Fibroblast of pulmonary artery (primary cell): ENCODE measurements around the gene B4GAT1.

ENCODE experiments used
- DNase-seq: peaks from one replicate; pipeline ENCODE4 v3.0.0-alpha.2; 2010; ENCODE audit warnings: low read depth
- H3K4me3 ChIP-seq: replicated peaks from 2 replicates; pipeline ENCODE4 v1.5.1; 2011; ENCODE audit warnings: low read depth, mild to moderate bottlenecking, control low read depth, low read length, moderate library complexity
- TF ChIP-seq, protein P1 (sequence below): IDR thresholded peaks from 2 replicates; pipeline ENCODE4 v1.5.1; 2011; ENCODE audit warnings: mild to moderate bottlenecking, control low read depth, low read length, inconsistent platforms; ENCODE audit errors: missing control alignments

Gene B4GAT1

GRCh38 chr11:66333896-66334604 is 13.4 kb downstream of the B4GAT1 start:
- DNase-seq: no peak
- TF ChIP-seq, protein P1, sequence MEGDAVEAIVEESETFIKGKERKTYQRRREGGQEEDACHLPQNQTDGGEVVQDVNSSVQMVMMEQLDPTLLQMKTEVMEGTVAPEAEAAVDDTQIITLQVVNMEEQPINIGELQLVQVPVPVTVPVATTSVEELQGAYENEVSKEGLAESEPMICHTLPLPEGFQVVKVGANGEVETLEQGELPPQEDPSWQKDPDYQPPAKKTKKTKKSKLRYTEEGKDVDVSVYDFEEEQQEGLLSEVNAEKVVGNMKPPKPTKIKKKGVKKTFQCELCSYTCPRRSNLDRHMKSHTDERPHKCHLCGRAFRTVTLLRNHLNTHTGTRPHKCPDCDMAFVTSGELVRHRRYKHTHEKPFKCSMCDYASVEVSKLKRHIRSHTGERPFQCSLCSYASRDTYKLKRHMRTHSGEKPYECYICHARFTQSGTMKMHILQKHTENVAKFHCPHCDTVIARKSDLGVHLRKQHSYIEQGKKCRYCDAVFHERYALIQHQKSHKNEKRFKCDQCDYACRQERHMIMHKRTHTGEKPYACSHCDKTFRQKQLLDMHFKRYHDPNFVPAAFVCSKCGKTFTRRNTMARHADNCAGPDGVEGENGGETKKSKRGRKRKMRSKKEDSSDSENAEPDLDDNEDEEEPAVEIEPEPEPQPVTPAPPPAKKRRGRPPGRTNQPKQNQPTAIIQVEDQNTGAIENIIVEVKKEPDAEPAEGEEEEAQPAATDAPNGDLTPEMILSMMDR: no peak
- H3K4me3 ChIP-seq: no peak overlapping the region

DNA sequence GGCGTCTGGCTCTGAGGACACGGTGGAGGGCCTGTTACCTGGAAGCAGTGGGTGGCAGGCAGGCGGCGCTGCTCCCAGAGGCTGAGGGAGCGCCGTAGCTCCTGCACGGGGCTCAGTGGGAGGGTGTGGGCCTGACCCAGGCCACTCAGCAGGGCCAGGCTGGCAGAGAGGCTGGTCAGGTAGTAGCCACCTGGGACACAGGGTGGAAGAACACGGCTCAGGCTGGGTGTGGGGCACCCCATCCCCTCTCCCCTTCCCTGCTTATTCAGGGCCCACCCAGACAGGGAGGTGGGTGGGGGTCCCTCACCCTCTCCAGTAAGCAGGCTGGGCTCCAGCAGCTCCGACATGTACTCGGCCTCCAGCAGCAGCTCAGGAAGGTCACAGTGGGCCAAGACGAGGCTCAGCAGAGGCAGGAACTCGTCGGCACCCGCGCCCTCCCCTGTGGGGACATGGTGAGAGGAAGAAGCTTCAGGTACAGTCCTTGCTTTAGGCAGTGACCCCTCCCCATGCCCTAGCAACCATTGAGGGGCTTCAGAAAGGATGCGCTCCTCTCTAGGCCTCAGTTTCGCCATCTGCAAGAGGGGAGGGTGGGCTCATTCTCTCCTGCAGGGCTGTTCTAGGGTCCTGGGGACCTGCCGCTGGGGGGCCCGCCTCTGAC is 14.1 kb downstream of the B4GAT1 start:
- H3K4me3 ChIP-seq: no peak overlapping the region
- TF ChIP-seq, protein P1: no peak
- DNase-seq: no peak

- no peak overlapping the region for H3K4me3 ChIP-seq
- TF ChIP-seq, protein P1: no peak
- DNase-seq: no peak
Measured at GRCh38 chr11:66332371-66333219, 14.8 kb downstream of the B4GAT1 start.

DNA sequence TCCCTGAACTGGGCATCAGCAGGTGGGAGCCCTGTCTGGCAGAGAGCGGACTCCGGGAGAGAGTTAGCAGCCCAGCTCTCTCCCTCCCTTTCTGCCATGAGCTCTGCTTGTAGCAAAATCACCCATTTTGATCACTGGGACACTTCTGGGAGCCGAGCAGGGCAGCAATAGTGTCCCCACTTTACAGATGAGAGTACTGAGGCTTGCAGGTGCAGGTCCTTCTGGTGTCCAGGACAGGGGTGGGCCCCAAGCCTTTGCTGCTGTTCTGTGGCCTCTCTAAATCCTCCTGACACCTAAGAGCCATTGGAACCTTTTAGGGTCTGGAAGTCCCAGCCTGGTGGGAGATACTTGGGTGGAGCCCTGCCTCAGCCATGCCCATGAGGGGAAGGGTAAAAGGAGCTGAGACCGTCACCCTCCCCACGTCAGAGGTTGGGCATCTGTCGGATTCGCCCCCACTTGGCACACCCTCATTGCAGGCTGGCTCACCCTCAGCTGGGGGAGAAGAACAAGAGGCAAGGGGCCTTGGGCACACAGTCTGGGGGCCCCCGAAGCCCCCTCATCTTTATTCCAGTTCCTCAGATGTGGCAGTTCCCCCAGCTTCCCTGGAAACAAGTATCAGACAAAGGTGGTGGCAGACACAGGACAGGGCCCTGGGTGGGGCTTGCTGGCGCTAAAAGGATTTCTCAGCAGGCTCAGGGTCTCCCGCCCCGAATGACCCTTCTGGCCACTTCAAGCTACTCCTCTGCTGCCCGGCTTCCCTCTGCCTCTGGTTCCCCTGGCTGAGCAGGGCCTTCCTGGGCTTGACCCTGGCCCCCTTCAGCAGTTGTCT is 15.7 kb downstream of the B4GAT1 start:
- DNase-seq: no peak
- H3K4me3 ChIP-seq: no peak overlapping the region
- TF ChIP-seq, protein P1: no peak

DNA sequence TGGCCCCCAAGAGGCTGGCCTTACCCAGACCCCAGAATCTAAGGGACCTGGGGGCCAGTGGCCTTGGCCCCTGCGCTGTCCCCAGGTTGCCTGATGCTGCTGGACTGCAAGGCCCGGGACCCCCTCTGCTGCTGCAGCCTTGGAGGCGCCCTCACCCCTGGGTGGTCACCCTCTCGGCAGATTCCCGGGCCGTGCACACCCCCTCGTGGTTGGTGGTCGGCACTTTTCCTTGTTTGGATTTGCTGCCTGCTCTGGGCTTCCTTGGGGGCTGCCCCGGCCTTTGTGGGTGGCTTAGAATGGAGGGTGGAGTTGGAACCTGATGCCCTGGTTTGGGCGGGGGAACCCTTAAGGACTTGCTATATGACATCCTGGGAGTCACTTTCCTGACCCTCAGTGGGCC is 16.5 kb downstream of the B4GAT1 start:
- H3K4me3 ChIP-seq: no peak overlapping the region
- TF ChIP-seq, protein P1: no peak
- no peak for DNase-seq

DNA sequence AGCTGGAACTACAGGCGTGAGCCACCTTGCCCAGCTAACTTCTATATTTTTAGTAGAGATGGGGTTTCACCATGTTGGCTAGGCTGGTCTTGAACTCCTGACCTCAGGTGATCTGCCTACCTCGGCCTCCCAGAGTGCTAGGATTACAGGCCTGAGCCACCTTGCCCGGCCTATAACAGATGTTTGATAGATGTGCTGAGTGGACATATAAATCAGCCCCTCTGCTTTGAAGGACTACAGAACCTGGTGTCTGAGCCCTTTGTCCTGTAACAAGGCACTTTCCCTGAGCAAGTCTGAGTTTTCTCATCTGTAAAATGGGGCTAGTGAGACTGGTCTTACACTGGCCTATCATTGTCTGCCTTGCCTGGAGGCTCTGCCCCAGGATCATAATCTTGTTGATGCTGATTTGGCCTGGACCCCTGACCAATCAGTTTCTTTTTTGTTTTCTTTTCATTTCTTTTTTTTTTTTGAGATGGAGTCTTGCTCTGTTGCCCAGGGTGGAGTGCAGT is 18.2 kb downstream of the B4GAT1 start:
- no peak for DNase-seq
- TF ChIP-seq, protein P1: no peak
- no peak overlapping the region for H3K4me3 ChIP-seq
